IMR-90 (cell line): ENCODE measurements around the gene ITPK1. TPM values are rescaled to one million over a fixed set of nuclear protein-coding genes. Genes with fewer than 3 reads are reported as not detected.
A peak's percentile ranks its signal among the peaks of the same experiment; 100 is the strongest.

Experiments used
- ATAC-seq: fragments of 200-7000 bp; cut with Tn5 transposase; 2 replicates; pipeline ENCODE4 v1.9.1; 2020; ENCODE audit warnings: low read depth, mild to moderate bottlenecking, moderate library complexity
- BruUV-seq: library from RNA; stranded (reverse); fragments of 400-500 nt; replicated peaks from 2 replicates; lab custom pipeline; 2021; lab: Mats Ljungman, UMichigan
- CTCF ChIA-PET: fragments of 300-600 bp; formaldehyde crosslinking; extraction: SDS; loops from one replicate; lab custom pipeline; 2021; ENCODE audit warnings: antibody characterized with exemption; lab: Yijun Ruan, JAX
- POLR2A ChIA-PET: fragments of 300-600 bp; sonication (Branson Sonifier 250); formaldehyde crosslinking; loops from one replicate; lab custom pipeline; 2022; ENCODE audit warnings: antibody characterized with exemption; ENCODE audit not compliant: unreplicated experiment; lab: Charles Lee
- DNase-seq: peaks from one replicate; pipeline ENCODE4 v3.0.0; 2013
- H2AFZ ChIP-seq: replicated peaks from 2 replicates; pipeline ENCODE3; 2013; ENCODE audit warnings: low read length, mild to moderate bottlenecking; ENCODE audit not compliant: poor library complexity
- H2AK5ac ChIP-seq: 2 replicates; pipeline ENCODE4 v1.6.1; 2013; ENCODE audit warnings: low read depth, low read length, inconsistent platforms
- H2AK9ac ChIP-seq: replicated peaks from 2 replicates; pipeline ENCODE3; 2013; ENCODE audit warnings: mild to moderate bottlenecking, low read depth, low read length, moderate library complexity; ENCODE audit not compliant: poor library complexity
- H2BK120ac ChIP-seq: 2 replicates; pipeline ENCODE4 v1.6.1; 2013; ENCODE audit warnings: low read depth, low read length, inconsistent platforms
- H2BK15ac ChIP-seq: 3 replicates; pipeline ENCODE4 v1.6.1; 2013; ENCODE audit warnings: low read depth, low read length, inconsistent platforms
- H2BK20ac ChIP-seq: 2 replicates; pipeline ENCODE4 v1.6.1; 2013; ENCODE audit warnings: low read depth, mild to moderate bottlenecking, inconsistent platforms, low read length, moderate library complexity
- H2BK5ac ChIP-seq: 2 replicates; pipeline ENCODE4 v1.6.1; 2013; ENCODE audit warnings: mild to moderate bottlenecking, low read depth, low read length, inconsistent platforms; ENCODE audit not compliant: poor library complexity, severe bottlenecking
- H3K14ac ChIP-seq: replicated peaks from 2 replicates; pipeline ENCODE4 v1.6.1; 2013; ENCODE audit warnings: low read depth, low read length, inconsistent platforms
- H3K18ac ChIP-seq: 2 replicates; pipeline ENCODE4 v1.6.1; 2013; ENCODE audit warnings: low read depth, low read length, control low read depth
- H3K23ac ChIP-seq: 2 replicates; pipeline ENCODE4 v1.6.1; 2013; ENCODE audit warnings: low read depth, low read length, inconsistent platforms
- H3K27ac ChIP-seq: 2 replicates; pipeline ENCODE4 v1.5.1; 2013; ENCODE audit warnings: mild to moderate bottlenecking, control low read depth, low read length; ENCODE audit not compliant: insufficient read depth
- H3K27me3 ChIP-seq: 2 replicates; pipeline ENCODE4 v1.6.1; 2013; ENCODE audit warnings: low read length; ENCODE audit not compliant: control insufficient read depth, insufficient read depth
- H3K36me3 ChIP-seq: 2 replicates; pipeline ENCODE4 v1.6.1; 2013; ENCODE audit warnings: low read length, mixed read lengths; ENCODE audit not compliant: control insufficient read depth, insufficient read depth
- H3K4ac ChIP-seq: 2 replicates; pipeline ENCODE4 v1.6.1; 2013; ENCODE audit warnings: low read depth, low read length, inconsistent platforms
- H3K4me1 ChIP-seq: 2 replicates; pipeline ENCODE4 v1.6.1; 2013; ENCODE audit warnings: low read length, mixed read lengths; ENCODE audit not compliant: control insufficient read depth, insufficient read depth
- H3K4me2 ChIP-seq: 2 replicates; pipeline ENCODE4 v1.6.1; 2013; ENCODE audit warnings: low read depth, mild to moderate bottlenecking, control low read depth, low read length, moderate library complexity
- H3K4me3 ChIP-seq: 2 replicates; pipeline ENCODE4 v1.5.1; 2013; ENCODE audit warnings: low read depth, mild to moderate bottlenecking, control low read depth, low read length, moderate library complexity; ENCODE audit not compliant: insufficient read depth
- H3K56ac ChIP-seq: 2 replicates; pipeline ENCODE4 v1.6.1; 2013; ENCODE audit warnings: low read length, inconsistent platforms; ENCODE audit not compliant: insufficient read depth; ENCODE audit errors: extremely low read depth
- H3K79me1 ChIP-seq, 2 experiments: 2 replicates each; pipeline ENCODE4 v1.6.1; 2013; ENCODE audit warnings: low read length in 2 of 2, inconsistent platforms in 1 of 2, low read depth in 1 of 2
- H3K9ac ChIP-seq: 2 replicates; pipeline ENCODE4 v1.6.1; 2013; ENCODE audit warnings: low read depth, low read length, control low read depth
- H3K9me1 ChIP-seq: 2 replicates; pipeline ENCODE4 v1.6.1; 2013; ENCODE audit warnings: low read length, inconsistent platforms; ENCODE audit not compliant: insufficient read depth
- H3K9me3 ChIP-seq: 2 replicates; pipeline ENCODE4 v1.6.1; 2013; ENCODE audit warnings: low read length; ENCODE audit not compliant: control insufficient read depth, insufficient read depth
- H4K20me1 ChIP-seq: 2 replicates; pipeline ENCODE4 v1.6.1; 2013; ENCODE audit warnings: low read length, inconsistent platforms; ENCODE audit not compliant: insufficient read depth
- H4K5ac ChIP-seq: 2 replicates; pipeline ENCODE4 v1.6.1; 2013; ENCODE audit warnings: mild to moderate bottlenecking, low read depth, low read length, control low read depth
- H4K8ac ChIP-seq, 2 experiments: 2 replicates each; pipeline ENCODE4 v1.6.1; 2013; ENCODE audit warnings: low read depth in 2 of 2, low read length in 2 of 2, control low read depth in 1 of 2, inconsistent platforms in 1 of 2
- H4K91ac ChIP-seq: 2 replicates; pipeline ENCODE4 v1.6.1; 2013; ENCODE audit warnings: low read depth, low read length, inconsistent platforms; ENCODE audit not compliant: insufficient read depth
- FOS ChIP-seq: fragments of 150-350 bp; IDR thresholded peaks from 2 replicates; pipeline ENCODE4 v1.6.1; 2016; ENCODE audit warnings: low read depth, low read length
- MXI1 ChIP-seq: IDR thresholded peaks from 2 replicates; pipeline ENCODE4 v1.6.1; 2012; ENCODE audit warnings: low read depth, mild to moderate bottlenecking, low read length, moderate library complexity, borderline replicate concordance
- WGBS, 2 experiments: methylation state at CpG; one replicate each; pipeline versions ENCODE4 v1.1.5 to v1.1.7; 2013; ENCODE audit warnings: missing lambda C conversion rate in 2 of 2; ENCODE audit not compliant: insufficient read length in 1 of 2; ENCODE audit errors: extremely low coverage in 2 of 2; 5-methylcytosine and 5-hydroxymethylcytosine counted together
- dilution Hi-C: fragments of 300-500 bp; cut with HindIII; formaldehyde crosslinking; loops from one replicate; pipeline ENCODE4 v1.14.3; 2018; ENCODE audit warnings: low sequenced_read_pairs; ENCODE audit not compliant: unreplicated experiment
- in situ Hi-C: fragments of 300-500 bp; cut with MboI; formaldehyde crosslinking; loops from 3 replicates; pipeline ENCODE4 v1.14.3; 2019; ENCODE audit warnings: low sequenced_read_pairs, inconsistent platforms, mixed read lengths
- intact Hi-C: fragments of 100-400 bp; cut with micrococcal nuclease; formaldehyde crosslinking; loops from 2 replicates; pipeline ENCODE4 v1.10.0; 2022
- polyA plus RNA-seq, 3 experiments: library from polyadenylated mRNA; depleted of rRNA; stranded (reverse); fragments of >200 nt; gene quantifications; 2 replicates each; pipeline ENCODE4 v1.2.3, GENCODE V29; 2012; ENCODE audit warnings: low replicate concordance in 1 of 3
- total RNA-seq: library from RNA; depleted of rRNA; stranded (reverse); fragments of >200 nt; gene quantifications from 2 replicates; pipeline ENCODE4 v1.2.3, GENCODE V29; 2012

ITPK1 gene
- total and polyA plus RNA-seq, 2 of the 4 experiments (the other 2 are of a cell fraction) = 21.7 to 26.9 TPM

DNA sequence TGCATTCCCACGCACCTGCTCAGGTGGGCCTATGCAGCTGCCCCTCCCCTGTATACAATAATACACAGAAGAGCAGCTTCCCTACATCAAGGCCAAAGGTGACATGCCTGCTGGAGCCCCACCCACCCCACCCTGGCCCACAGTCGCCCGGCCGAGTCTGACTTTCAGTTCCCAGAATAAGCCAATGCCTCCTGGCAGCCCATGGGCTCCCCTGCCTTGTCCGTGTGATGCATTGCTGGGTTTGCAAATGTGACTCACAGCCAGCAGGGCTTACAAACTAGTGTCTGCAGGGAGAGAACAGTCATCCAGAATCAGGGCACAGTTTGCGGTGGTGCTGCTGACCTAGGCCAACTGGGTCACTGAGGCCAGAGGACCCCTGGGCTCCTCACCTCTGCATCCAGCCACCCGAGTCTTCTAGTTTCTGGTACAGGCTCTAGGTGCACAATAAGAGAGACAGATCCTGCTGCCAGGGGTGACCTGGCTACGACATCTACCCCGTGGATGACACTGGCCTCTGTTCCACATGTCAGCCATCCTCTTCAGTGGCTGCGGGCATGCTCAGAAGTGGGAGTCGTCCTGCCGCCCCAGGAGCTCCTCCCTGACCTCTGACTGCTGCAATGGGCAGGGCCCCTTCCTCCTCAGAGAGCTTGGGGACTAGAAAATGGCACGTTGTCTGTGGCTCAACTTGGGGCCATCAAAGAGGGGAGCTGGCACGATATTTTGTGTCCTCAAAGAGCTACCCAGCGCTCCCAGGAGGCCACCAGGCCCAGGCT lies 108.3 kb downstream of the ITPK1 start:
- ChIA-PET CTCF (no interaction called here), POLR2A (interaction anchor here (0.7 kb wide), 1 partner anchor 11 kb away, joined by 3 read pairs; no protein-coding TSS in a partner anchor)
- intact Hi-C loops = no loop called here
- Histone ChIP-seq H4K8ac (no peak overlapping the region), H3K18ac (no peak overlapping the region), H3K27me3 (no peaks in the 10 kb centered on the region), H2BK20ac (no peak overlapping the region), H3K9ac (no peak overlapping the region), H3K27ac (no peak overlapping the region), H2AK5ac (no peak overlapping the region), H3K56ac (no peak overlapping the region), H2BK120ac (no peak overlapping the region), H3K9me1 (peaks cover 4% of the 10 kb centered on the region; the same call in 1 of the 2 replicates), H3K79me1 (no peaks in the 10 kb centered on the region), H4K91ac (no peak overlapping the region), H3K14ac (no peak overlapping the region), H2AK9ac (no peak overlapping the region), H3K23ac (no peak overlapping the region), H2BK5ac (no peak overlapping the region), H4K20me1 (no peaks in the 10 kb centered on the region; the same call in 1 of the 2 replicates), H2AFZ (peak overlapping the region; percentile 9), H3K4ac (no peak overlapping the region), H4K5ac (no peak overlapping the region), H3K36me3 (no peaks in the 10 kb centered on the region), H3K9me3 (no peaks in the 10 kb centered on the region), H2BK15ac (no peak overlapping the region), H3K4me1 (peaks cover 6% of the 10 kb centered on the region; the same call in 1 of the 2 replicates), H3K4me3 (no peak overlapping the region), H3K4me2 (no peak overlapping the region)
- dilution Hi-C loops = no loop called here
- peak; percentile 76 for DNase-seq
- in situ Hi-C loops = no loop called here
- 73% methylated on average over 5 of the region's 15 CpGs; no CpG with 5 or more reads in 1 of the 2 experiments for WGBS, 2 experiments
- ATAC-seq = peak; percentile 70
- no TSS peak for BruUV-seq
- TF ChIP-seq MXI1 = no peak
- TF ChIP-seq FOS = peak; percentile 70
